Stimulated activated CD8-positive, alpha-beta memory T cell treated with anti-CD3 and anti-CD28 coated beads, Interleukin-15, amount 100 ng/mL, for 1 hour (primary cell): ENCODE results near the gene TRAF1.

Experiments
- DNase-seq: peaks from one replicate; pipeline ENCODE4 v3.0.0-alpha.2; 2020; ENCODE audit warnings: low read depth

Gene TRAF1

GRCh38 chr9:120940573-120940972 is 14.0 kb upstream of the TRAF1 start:
- no peak for DNase-seq

- no peak for DNase-seq
Observed at GRCh38 chr9:120938851-120939250, 12.3 kb upstream of the TRAF1 start.

- DNase-seq = no peak
Observed at GRCh38 chr9:120937596-120937995, 11.0 kb upstream of the TRAF1 start.

- DNase-seq = no peak
Observed at GRCh38 chr9:120937127-120937526, 10.5 kb upstream of the TRAF1 start.

GRCh38 chr9:120936764-120937122 is 10.1 kb upstream of the TRAF1 start:
- no peak for DNase-seq

GRCh38 chr9:120936011-120936763 is 9.6 kb upstream of the TRAF1 start:
- DNase-seq = peak; percentile 87

GRCh38 chr9:120935383-120935857 is 8.8 kb upstream of the TRAF1 start:
- no peak for DNase-seq

- DNase-seq = no peak
Observed at GRCh38 chr9:120934281-120934680, 7.7 kb upstream of the TRAF1 start.

- no peak for DNase-seq
Observed at GRCh38 chr9:120933310-120934055, 6.9 kb upstream of the TRAF1 start.

GRCh38 chr9:120932086-120932823 is 5.7 kb upstream of the TRAF1 start:
- DNase-seq = no peak

- DNase-seq = no peak
Observed at GRCh38 chr9:120931231-120932085, 4.9 kb upstream of the TRAF1 start.

- DNase-seq = no peak
Observed at GRCh38 chr9:120929229-120929791, 2.7 kb upstream of the TRAF1 start.

GRCh38 chr9:120928483-120929228 is 2.1 kb upstream of the TRAF1 start:
- no peak for DNase-seq

- DNase-seq = no peak
Observed at GRCh38 chr9:120928015-120928482, 1.5 kb upstream of the TRAF1 start.

- no peak for DNase-seq
Observed at GRCh38 chr9:120927269-120928014, 846 bp upstream of the TRAF1 start.

- DNase-seq = peak; percentile 71
Observed at GRCh38 chr9:120925535-120926396, 830 bp downstream of the TRAF1 start.

- DNase-seq = no peak
Observed at GRCh38 chr9:120924698-120925534, 1.7 kb downstream of the TRAF1 start.
